Loucy (cell line): Measurements from ENCODE around the gene FAM210A.

Experiments
- H2AFZ ChIP-seq: fragments of 200-600 bp; sonication (generic); 2 replicates; pipeline ENCODE4 v1.6.0; 2016; ENCODE audit warnings: antibody characterized with exemption, mild to moderate bottlenecking, low read length, moderate library complexity
- H3F3A ChIP-seq: fragments of 200-600 bp; 2 replicates; pipeline ENCODE4 v1.6.0; 2016; ENCODE audit warnings: antibody characterized with exemption, low read depth, mild to moderate bottlenecking
- H3K27me3 ChIP-seq: fragments of 200-600 bp; sonication (generic); 2 replicates; pipeline ENCODE4 v1.6.1; 2014; ENCODE audit warnings: low read length, mild to moderate bottlenecking; ENCODE audit not compliant: insufficient read depth, poor library complexity, severe bottlenecking
- H3K36me3 ChIP-seq: fragments of 200-600 bp; sonication (generic); 2 replicates; pipeline ENCODE4 v1.6.1; 2016; ENCODE audit warnings: low read length; ENCODE audit not compliant: insufficient read depth
- H3K4me1 ChIP-seq: fragments of 200-600 bp; sonication (generic); 2 replicates; pipeline ENCODE4 v1.5.1; 2014; ENCODE audit warnings: low read length, mild to moderate bottlenecking; ENCODE audit not compliant: insufficient read depth, poor library complexity, severe bottlenecking
- H3K4me2 ChIP-seq: fragments of 200-600 bp; sonication (generic); 2 replicates; pipeline ENCODE4 v1.6.0; 2014; ENCODE audit warnings: antibody characterized with exemption, low read length, low read depth, mild to moderate bottlenecking; ENCODE audit not compliant: poor library complexity, severe bottlenecking
- H3K4me3 ChIP-seq: fragments of 200-600 bp; sonication (generic); 2 replicates; pipeline ENCODE4 v1.5.1; 2014; ENCODE audit warnings: low read length, mild to moderate bottlenecking, mixed read lengths; ENCODE audit not compliant: poor library complexity, severe bottlenecking
- H3K79me2 ChIP-seq: fragments of 200-600 bp; sonication (generic); 2 replicates; pipeline ENCODE4 v1.6.1; 2014; ENCODE audit warnings: low read length; ENCODE audit not compliant: insufficient read depth
- H3K9ac ChIP-seq: fragments of 200-600 bp; sonication (generic); 2 replicates; pipeline ENCODE4 v1.6.0; 2014; ENCODE audit warnings: mild to moderate bottlenecking, low read depth, low read length, moderate library complexity; ENCODE audit not compliant: poor library complexity, severe bottlenecking
- H3K9me2 ChIP-seq: fragments of 200-600 bp; sonication (generic); replicated peaks from 2 replicates; pipeline ENCODE4 v1.6.1; 2016; ENCODE audit warnings: low read depth, low read length, mixed read lengths
- H3K9me3 ChIP-seq: fragments of 200-600 bp; sonication (generic); 2 replicates; pipeline ENCODE4 v1.6.1; 2014; ENCODE audit warnings: mild to moderate bottlenecking, antibody characterized with exemption, low read length, low read depth; ENCODE audit not compliant: insufficient read depth
- H4K20me1 ChIP-seq: fragments of 200-600 bp; sonication (generic); 2 replicates; pipeline ENCODE4 v1.6.0; 2014; ENCODE audit warnings: antibody characterized with exemption, low read length, mild to moderate bottlenecking; ENCODE audit not compliant: insufficient read depth, poor library complexity, severe bottlenecking
- CTCF ChIP-seq: fragments of 200-600 bp; sonication (generic); conservative IDR thresholded peaks from 2 replicates; pipeline ENCODE4 v1.5.1; 2014; ENCODE audit warnings: mild to moderate bottlenecking, antibody characterized with exemption, low read length
- EZH2phosphoT487 ChIP-seq: fragments of 200-600 bp; IDR thresholded peaks from 2 replicates; pipeline ENCODE4 v1.6.1; 2018; ENCODE audit warnings: antibody characterized with exemption, mild to moderate bottlenecking, moderate library complexity, borderline replicate concordance

The FAM210A gene

GRCh38 chr18:13688191-13689136 lies 37.9 kb downstream of the FAM210A start:
- no peak for TF ChIP-seq EZH2phosphoT487
- no peak for TF ChIP-seq CTCF
- no peaks in the 10 kb centered on the region for H3K9me2 ChIP-seq
- no peaks in the 10 kb centered on the region for H4K20me1 ChIP-seq
- H3K36me3 ChIP-seq: no peaks in the 10 kb centered on the region
- no peak overlapping the region for H3K4me2 ChIP-seq
- H3K4me1 ChIP-seq: no peaks in the 10 kb centered on the region
- no peak overlapping the region for H3K9ac ChIP-seq
- no peaks in the 10 kb centered on the region for H3F3A ChIP-seq
- H3K9me3 ChIP-seq: no peaks in the 10 kb centered on the region
- H2AFZ ChIP-seq: no peak overlapping the region
- no peaks in the 10 kb centered on the region for H3K27me3 ChIP-seq
- peaks cover 61% of the 10 kb centered on the region for H3K79me2 ChIP-seq
- H3K4me3 ChIP-seq: no peak overlapping the region

GRCh38 chr18:13684546-13684945 lies 41.8 kb downstream of the FAM210A start:
- Histone ChIP-seq H3K4me2 (no peak overlapping the region), H3K9ac (no peak overlapping the region), H4K20me1 (no peaks in the 10 kb centered on the region), H3K79me2 (peaks cover 75% of the 10 kb centered on the region), H3K4me1 (no peaks in the 10 kb centered on the region), H3K9me3 (no peaks in the 10 kb centered on the region), H2AFZ (no peak overlapping the region), H3K27me3 (no peaks in the 10 kb centered on the region), H3F3A (no peaks in the 10 kb centered on the region), H3K9me2 (no peaks in the 10 kb centered on the region), H3K4me3 (no peak overlapping the region), H3K36me3 (peaks cover 17% of the 10 kb centered on the region; the same call in 1 of the 2 replicates)
- no peak for TF ChIP-seq CTCF
- no peak for TF ChIP-seq EZH2phosphoT487

- no peaks in the 10 kb centered on the region for H3K9me3 ChIP-seq
- no peaks in the 10 kb centered on the region for H3K4me1 ChIP-seq
- peaks cover 47% of the 10 kb centered on the region for H3K79me2 ChIP-seq
- no peaks in the 10 kb centered on the region for H4K20me1 ChIP-seq
- no peak overlapping the region for H3K4me3 ChIP-seq
- peaks cover 22% of the 10 kb centered on the region; the same call in 1 of the 2 replicates for H3K36me3 ChIP-seq
- H3K27me3 ChIP-seq: no peaks in the 10 kb centered on the region
- H3K9ac ChIP-seq: no peak overlapping the region
- H2AFZ ChIP-seq: no peak overlapping the region
- H3F3A ChIP-seq: no peaks in the 10 kb centered on the region
- TF ChIP-seq EZH2phosphoT487 (no peak), CTCF (no peak)
- no peak overlapping the region for H3K4me2 ChIP-seq
- no peaks in the 10 kb centered on the region for H3K9me2 ChIP-seq
Observed at GRCh38 chr18:13681701-13682100, 44.7 kb downstream of the FAM210A start.
